Measurements from ENCODE around the gene ZNF608. TPM values are rescaled to one million over a fixed set of nuclear protein-coding genes. Genes with fewer than 3 reads are reported as not detected.

ZNF608 gene
- total RNA-seq, 1 donor from 2014 or later = 88.0 TPM

DNA sequence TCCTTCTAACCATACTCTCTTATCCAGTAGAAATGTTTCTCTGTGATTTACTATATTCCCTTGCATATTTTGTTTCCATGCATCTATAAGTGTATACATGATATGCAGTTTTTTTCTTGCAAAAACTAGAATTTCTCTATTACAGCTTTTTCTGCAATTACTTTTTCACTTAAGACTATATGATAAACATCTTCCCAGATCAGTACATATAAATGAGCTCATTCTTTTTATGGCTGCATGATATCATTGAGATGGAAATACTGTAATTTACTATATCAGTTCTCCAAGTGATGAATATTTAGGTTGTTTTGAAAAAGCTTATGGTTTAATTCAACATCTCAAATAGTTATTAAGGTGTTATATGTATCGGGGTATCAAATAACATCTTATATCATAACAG, 18.1 kb upstream of the ZNF608 start:
- Mint-ChIP-seq H3K27me3 (ENCODE audit: unreplicated experiment) (no peaks in the 10 kb centered on the region), H3K4me1 (ENCODE audit: unreplicated experiment) (no peaks in the 10 kb centered on the region), H3K27ac (ENCODE audit: unreplicated experiment) (no peak overlapping the region), H3K9me3 (ENCODE audit: unreplicated experiment) (no peaks in the 10 kb centered on the region), H3K4me3 (ENCODE audit: unreplicated experiment) (no peak overlapping the region), H3K36me3 (ENCODE audit: low read depth, unreplicated experiment) (no peaks in the 10 kb centered on the region)
- TF ChIP-seq, protein P1, sequence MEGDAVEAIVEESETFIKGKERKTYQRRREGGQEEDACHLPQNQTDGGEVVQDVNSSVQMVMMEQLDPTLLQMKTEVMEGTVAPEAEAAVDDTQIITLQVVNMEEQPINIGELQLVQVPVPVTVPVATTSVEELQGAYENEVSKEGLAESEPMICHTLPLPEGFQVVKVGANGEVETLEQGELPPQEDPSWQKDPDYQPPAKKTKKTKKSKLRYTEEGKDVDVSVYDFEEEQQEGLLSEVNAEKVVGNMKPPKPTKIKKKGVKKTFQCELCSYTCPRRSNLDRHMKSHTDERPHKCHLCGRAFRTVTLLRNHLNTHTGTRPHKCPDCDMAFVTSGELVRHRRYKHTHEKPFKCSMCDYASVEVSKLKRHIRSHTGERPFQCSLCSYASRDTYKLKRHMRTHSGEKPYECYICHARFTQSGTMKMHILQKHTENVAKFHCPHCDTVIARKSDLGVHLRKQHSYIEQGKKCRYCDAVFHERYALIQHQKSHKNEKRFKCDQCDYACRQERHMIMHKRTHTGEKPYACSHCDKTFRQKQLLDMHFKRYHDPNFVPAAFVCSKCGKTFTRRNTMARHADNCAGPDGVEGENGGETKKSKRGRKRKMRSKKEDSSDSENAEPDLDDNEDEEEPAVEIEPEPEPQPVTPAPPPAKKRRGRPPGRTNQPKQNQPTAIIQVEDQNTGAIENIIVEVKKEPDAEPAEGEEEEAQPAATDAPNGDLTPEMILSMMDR (IDR thresholded peaks at IDR 0.05; ENCODE audit: unreplicated experiment) = no peak
- DNase-seq (ENCODE audit: low spot score) = no peak

- no peak overlapping the region for H3K4me3 Mint-ChIP-seq (ENCODE audit: unreplicated experiment)
- H3K9me3 Mint-ChIP-seq (ENCODE audit: unreplicated experiment) = no peaks in the 10 kb centered on the region
- no peak overlapping the region for H3K27ac Mint-ChIP-seq (ENCODE audit: unreplicated experiment)
- no peaks in the 10 kb centered on the region for H3K27me3 Mint-ChIP-seq (ENCODE audit: unreplicated experiment)
- no peaks in the 10 kb centered on the region for H3K36me3 Mint-ChIP-seq (ENCODE audit: low read depth, unreplicated experiment)
- DNase-seq (ENCODE audit: low spot score) = no peak
- H3K4me1 Mint-ChIP-seq (ENCODE audit: unreplicated experiment) = no peaks in the 10 kb centered on the region
- TF ChIP-seq, protein P1 (IDR thresholded peaks at IDR 0.05; ENCODE audit: unreplicated experiment) = no peak
Measured at GRCh38 chr5:124761010-124761409, 14.6 kb upstream of the ZNF608 start.

- no peak for DNase-seq (ENCODE audit: low spot score)
- Mint-ChIP-seq H3K27ac (ENCODE audit: unreplicated experiment) (no peak overlapping the region), H3K4me3 (ENCODE audit: unreplicated experiment) (no peak overlapping the region), H3K27me3 (ENCODE audit: unreplicated experiment) (no peaks in the 10 kb centered on the region), H3K36me3 (ENCODE audit: low read depth, unreplicated experiment) (no peaks in the 10 kb centered on the region), H3K9me3 (ENCODE audit: unreplicated experiment) (no peaks in the 10 kb centered on the region), H3K4me1 (ENCODE audit: unreplicated experiment) (no peaks in the 10 kb centered on the region)
- TF ChIP-seq, protein P1 (IDR thresholded peaks at IDR 0.05; ENCODE audit: unreplicated experiment) = no peak
Measured at GRCh38 chr5:124760608-124761007, 14.2 kb upstream of the ZNF608 start.

DNA sequence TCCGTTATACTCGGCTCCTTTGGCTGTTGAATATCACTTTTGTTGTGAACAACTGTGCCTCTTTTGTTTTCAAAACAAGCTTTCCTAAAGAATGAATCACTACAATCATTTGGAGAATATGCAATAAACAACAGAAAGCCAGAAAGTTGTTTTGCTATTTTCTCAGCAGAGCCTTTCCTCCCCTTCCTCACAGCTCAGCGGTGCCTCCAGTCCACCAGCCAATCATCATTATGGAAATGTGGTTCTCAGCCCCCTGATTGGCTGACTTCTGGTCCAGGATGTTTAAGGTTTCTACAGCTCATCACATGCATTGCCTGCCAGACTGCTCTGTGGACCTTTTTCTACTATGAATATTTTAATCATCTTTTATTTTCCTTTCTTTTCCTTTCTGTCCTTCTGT, 9.1 kb upstream of the ZNF608 start:
- TF ChIP-seq, protein P1 (IDR thresholded peaks at IDR 0.05; ENCODE audit: unreplicated experiment) = no peak
- H3K4me3 Mint-ChIP-seq (ENCODE audit: unreplicated experiment) = no peak overlapping the region
- no peaks in the 10 kb centered on the region for H3K36me3 Mint-ChIP-seq (ENCODE audit: low read depth, unreplicated experiment)
- no peaks in the 10 kb centered on the region for H3K27me3 Mint-ChIP-seq (ENCODE audit: unreplicated experiment)
- peaks cover 14% of the 10 kb centered on the region for H3K4me1 Mint-ChIP-seq (ENCODE audit: unreplicated experiment)
- H3K27ac Mint-ChIP-seq (ENCODE audit: unreplicated experiment) = no peak overlapping the region
- DNase-seq (ENCODE audit: low spot score) = no peak
- no peaks in the 10 kb centered on the region for H3K9me3 Mint-ChIP-seq (ENCODE audit: unreplicated experiment)

DNA sequence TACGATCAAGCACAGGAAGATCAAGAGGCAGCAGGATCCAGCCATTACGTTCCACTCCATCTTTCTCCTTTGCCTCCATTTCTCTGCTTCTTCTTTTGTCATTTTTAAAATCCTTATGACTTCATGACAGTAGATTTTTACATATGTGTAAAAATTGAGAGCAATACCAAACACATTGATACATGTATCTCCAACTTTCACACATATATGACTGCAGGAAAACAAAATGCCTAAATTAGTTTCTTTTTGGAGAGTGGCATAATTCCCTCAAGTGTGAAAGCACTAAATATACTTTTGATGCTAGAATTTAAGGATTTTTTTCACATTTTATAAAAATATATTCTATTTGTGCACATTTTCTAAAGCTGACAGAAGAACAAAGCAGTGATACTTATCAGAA, 8.6 kb upstream of the ZNF608 start:
- no peaks in the 10 kb centered on the region for H3K27me3 Mint-ChIP-seq (ENCODE audit: unreplicated experiment)
- H3K4me3 Mint-ChIP-seq (ENCODE audit: unreplicated experiment) = no peak overlapping the region
- H3K27ac Mint-ChIP-seq (ENCODE audit: unreplicated experiment) = no peak overlapping the region
- H3K36me3 Mint-ChIP-seq (ENCODE audit: low read depth, unreplicated experiment) = no peaks in the 10 kb centered on the region
- H3K4me1 Mint-ChIP-seq (ENCODE audit: unreplicated experiment) = peaks cover 16% of the 10 kb centered on the region
- DNase-seq (ENCODE audit: low spot score) = no peak
- TF ChIP-seq, protein P1 (IDR thresholded peaks at IDR 0.05; ENCODE audit: unreplicated experiment) = no peak
- H3K9me3 Mint-ChIP-seq (ENCODE audit: unreplicated experiment) = no peaks in the 10 kb centered on the region
